ENCODE data around the gene MOB3B.
"Not testable (repeated sequence)": the region's sequence is repeated elsewhere in the genome, so short reads cannot be mapped to it uniquely, and the experiment has no call there.

The MOB3B gene

GRCh38 chr9:27514551-27514950 is 15.1 kb downstream of the MOB3B start:
- DNase-seq, result peak; percentile 60

GRCh38 chr9:27511771-27512170 is 17.8 kb downstream of the MOB3B start:
- DNase-seq, result no peak

- no peak for DNase-seq
Observed at GRCh38 chr9:27510780-27511179, 18.8 kb downstream of the MOB3B start.

- DNase-seq, result no peak
Observed at GRCh38 chr9:27506981-27507380, 22.6 kb downstream of the MOB3B start.

DNA sequence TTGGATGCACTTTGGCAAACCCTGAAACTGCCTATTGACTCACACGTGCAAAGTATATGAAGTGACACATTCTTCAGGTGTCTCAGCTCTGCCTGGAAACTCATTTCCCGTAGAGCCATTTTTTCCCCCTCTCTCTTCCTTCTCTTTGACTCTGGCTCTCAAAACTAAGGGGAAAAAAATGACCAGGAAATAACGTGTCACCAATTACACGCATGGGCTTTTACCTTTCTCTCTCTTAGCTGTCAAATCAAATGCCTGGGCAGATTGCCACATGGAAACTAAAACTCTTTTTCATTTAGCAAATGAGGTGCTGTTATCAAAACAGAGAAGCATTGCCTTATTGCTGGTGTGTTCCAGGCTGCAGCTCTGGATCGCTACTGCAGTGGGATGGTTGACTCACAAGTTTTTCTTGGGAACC is 23.9 kb downstream of the MOB3B start:
- no peak for DNase-seq

GRCh38 chr9:27504259-27504658 is 25.4 kb downstream of the MOB3B start:
- no peak for DNase-seq

DNA sequence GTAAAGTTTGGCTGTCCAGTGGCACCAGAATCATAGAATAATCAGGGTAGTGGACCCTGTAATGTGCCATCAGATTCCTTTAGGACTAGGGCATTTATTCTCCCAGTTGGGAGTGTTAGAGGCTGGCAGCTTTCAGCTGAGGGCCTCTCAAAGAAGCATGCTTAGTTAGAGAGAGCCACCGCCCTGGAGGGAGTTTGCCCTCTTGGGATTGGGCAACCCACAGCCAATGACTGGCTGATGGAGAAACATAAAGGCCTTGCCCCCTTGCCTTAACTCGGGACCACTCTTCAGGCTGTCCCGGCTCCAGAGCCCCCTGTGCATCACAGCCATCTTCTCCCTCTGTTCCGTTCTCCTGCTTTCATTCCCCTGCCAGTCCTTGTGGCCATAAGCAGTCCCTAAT is 26.0 kb downstream of the MOB3B start:
- no peak for DNase-seq

DNA sequence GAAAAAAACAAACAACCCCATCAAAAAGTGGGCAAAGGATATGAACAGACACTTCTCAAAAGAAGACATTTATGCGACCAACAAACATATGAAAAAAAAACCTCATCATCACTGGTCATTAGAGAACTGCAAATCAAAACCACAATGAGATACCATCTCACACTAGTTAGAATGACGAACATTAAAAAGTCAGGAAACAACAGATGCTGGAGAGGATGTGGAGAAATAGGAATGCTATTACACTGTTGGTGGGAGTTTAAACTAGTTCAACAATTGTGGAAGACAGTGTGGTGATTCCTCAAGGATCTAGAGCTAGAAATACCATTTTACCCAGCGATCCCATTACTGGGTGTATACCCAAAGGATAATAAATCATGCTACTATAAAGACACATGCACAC is 28.7 kb downstream of the MOB3B start:
- not testable (repeated sequence) for DNase-seq

DNA sequence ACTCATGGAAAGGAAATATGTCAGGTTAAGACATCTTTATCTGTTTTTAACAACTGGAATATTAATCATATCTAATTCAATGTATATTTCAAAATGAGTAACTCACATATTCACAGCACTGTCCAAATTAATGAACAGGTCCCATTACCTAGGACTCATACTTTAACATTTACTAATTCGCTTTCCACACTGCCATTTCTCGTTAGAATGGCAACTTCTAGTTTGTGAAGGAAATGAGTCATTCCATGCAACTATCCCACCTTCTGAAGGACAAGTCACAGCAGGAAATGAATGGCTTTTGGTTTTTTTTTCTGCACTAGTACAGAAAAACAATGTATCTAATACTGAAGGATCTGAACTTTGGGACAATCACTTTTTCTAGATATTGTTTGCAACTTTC is 30.2 kb downstream of the MOB3B start:
- no peak for DNase-seq

GRCh38 chr9:27497883-27498417 is 31.7 kb downstream of the MOB3B start:
- DNase-seq, result no peak

GRCh38 chr9:27496135-27496504 is 33.5 kb downstream of the MOB3B start:
- DNase-seq, result no peak

- no peak for DNase-seq
Observed at GRCh38 chr9:27495480-27496134, 34.0 kb downstream of the MOB3B start.

GRCh38 chr9:27491154-27491553 is 38.5 kb downstream of the MOB3B start:
- DNase-seq, result no peak

DNA sequence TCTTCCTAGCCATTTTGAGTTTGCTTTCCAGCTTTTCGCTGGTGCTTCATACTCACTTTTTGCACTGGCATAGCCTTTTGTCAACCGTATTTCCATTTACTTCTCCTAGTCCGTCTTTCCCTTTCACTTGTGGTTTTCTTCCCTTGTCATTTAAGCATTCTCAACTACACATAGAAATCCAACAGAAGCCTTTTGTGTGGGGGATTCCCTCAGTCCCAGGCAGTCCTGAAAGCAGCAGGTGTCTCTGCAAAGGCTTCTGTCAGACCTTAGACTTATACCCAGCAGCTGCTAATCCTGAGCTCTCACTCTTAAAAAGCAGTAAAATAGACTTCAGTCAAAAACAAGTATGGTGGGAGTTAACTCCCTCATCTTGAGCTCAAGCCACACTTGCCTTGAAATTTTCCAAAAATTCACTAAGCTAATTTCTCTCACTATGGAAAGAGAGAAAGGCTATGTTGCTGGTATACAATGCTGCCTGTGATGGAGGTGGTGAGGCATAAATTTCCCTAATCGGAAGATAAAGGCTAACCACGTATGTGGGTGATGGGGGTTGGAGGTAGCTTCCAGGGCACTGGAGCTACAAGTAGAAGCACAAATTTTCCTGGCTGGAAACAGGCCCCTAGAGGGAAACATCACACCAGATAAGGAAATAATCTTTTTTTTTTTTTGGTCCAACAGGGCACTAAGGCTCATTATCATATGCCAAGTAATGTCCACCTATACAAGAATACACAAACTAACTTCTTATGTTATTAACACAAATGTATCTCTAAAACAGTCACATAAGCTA is 40.3 kb downstream of the MOB3B start:
- DNase-seq, result no peak

DNA sequence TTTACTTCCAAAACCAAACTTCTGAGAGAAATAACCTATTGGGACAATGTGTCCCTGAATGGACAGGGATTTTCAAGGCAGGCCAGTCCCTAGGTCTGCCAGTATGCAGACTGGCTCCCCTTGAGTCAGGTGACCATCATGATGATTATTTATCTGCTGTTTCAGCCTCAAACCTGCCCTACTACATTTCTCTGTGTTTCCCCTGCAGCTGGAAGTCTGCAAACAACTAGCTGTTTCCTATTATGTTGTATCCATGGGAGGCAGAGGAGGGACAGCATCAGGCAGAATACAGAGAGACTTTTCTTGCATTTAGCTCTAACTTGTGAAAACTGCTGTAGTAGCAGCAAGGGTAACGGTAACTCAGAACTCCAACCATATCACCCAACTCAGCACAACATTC is 41.7 kb downstream of the MOB3B start:
- DNase-seq, result no peak

GRCh38 chr9:27487128-27487640 is 42.4 kb downstream of the MOB3B start:
- no peak for DNase-seq

DNA sequence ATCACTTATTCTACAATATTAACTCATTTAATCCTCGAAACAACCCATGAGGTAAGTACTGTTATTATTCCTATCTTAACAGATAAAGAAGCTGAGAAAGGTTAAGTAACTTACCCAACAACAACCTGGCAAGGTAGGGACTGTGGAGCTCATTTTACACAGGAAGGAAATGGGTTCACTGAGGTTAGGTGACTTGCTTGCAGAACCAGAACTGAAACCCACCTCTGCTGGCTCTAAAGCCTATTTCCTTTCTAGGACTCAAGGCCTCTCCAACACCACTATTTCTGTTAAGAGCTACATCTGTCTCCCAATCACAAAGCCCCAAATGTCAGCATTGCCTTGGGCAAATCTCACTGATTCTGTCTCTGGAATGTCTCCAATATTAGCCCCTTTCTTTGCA is 44.5 kb downstream of the MOB3B start:
- no peak for DNase-seq

DNA sequence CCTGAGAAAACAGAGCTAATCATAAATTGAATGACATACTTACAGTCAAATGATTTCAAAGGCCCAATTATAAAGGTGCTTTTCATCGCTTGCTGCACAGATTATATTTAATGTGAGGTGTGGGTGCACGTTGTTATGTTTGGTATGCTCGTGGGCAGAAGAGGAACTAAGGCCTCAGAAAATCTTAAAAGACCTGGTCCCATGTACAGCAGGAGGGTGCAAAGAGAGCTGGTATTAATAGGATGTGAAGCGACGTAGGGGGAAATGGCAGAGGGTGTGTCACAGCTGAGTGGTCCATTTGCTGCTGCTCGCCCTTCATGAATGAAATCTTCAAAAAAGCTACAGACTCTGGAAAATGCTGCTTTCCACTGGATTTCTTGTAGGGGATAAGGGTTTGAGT is 46.0 kb downstream of the MOB3B start:
- DNase-seq, result no peak

- DNase-seq, result no peak
Observed at GRCh38 chr9:27482709-27483108, 46.9 kb downstream of the MOB3B start.

- DNase-seq, result no peak
Observed at GRCh38 chr9:27478322-27478721, 51.3 kb downstream of the MOB3B start.

DNA sequence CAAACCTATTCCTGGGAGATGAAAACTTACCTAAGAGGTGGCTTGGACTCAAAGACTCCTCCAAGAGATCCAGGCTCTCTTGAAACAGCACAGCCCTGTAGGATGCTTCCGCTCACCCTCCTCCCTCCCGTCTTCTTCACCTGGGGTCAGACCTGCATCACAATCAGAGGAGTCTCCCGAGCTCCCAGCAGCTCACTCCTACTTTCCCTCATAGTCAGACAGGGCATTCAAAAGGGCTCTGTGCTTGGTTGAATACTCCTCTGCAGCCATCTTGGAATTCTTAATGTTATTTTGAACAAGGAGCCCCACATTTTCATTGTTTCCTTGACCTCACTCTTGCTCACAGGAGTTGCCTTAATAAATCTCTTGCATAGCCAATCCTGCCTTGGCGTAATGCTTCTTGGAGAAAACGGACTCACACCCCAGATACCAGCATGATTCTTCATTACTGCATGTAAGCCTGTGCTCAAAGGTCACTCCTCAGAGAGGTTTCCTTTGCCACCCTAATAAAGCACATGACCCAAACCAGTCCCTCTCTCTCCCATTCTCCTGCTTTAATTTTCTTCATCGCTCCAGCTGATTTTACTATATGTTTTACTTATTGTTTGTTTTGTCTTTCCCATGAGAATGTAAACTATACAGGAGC is 52.6 kb downstream of the MOB3B start:
- no peak for DNase-seq

GRCh38 chr9:27475057-27475595 is 54.5 kb downstream of the MOB3B start:
- no peak for DNase-seq

DNA sequence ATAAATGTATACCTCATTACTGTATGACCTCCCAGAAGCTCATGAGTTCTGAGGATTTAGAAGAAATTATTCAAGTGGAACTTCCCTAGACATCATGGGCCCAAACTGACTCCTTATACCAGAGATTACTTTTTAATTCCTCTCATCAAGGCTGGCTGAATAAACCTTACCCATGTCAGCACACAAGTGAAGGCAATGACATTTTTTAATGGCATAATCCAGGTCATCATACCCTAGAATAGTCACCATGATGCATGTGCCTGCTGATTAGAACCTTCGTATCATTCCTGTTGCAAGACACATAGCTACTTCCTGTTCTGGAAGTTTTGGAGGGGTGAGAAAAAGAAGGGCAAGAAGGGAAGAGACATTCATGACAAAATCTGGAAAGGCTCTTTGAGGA is 55.3 kb downstream of the MOB3B start:
- no peak for DNase-seq

All from left hindlimb (tissue), 1 donor.